ENCODE data around the gene MPG. TPM values are rescaled to one million over a fixed set of nuclear protein-coding genes. Genes with fewer than 3 reads are reported as not detected.

Gene MPG
- total RNA-seq, 2 experiments from 2014 or later: 58.1 to 119 TPM

- Histone ChIP-seq H2AFZ (ENCODE audit: low read length) (no peak overlapping the region), H3K9me2 (ENCODE audit: insufficient read depth, low read length) (no peaks in the 10 kb centered on the region), H3K4me2 (ENCODE audit: low read length) (no peak overlapping the region), H3K27ac (ENCODE audit: low read depth, low read length, poor library complexity, severe bottlenecking) (no peak overlapping the region), H3K79me2 (ENCODE audit: insufficient read depth, low read depth, low read length) (no peaks in the 10 kb centered on the region), H4K20me1 (ENCODE audit: insufficient read depth, low read length) (no peaks in the 10 kb centered on the region), H3K9me3 (ENCODE audit: low read length) (no peaks in the 10 kb centered on the region), H3K4me1 (ENCODE audit: insufficient read depth, low read length, poor library complexity, severe bottlenecking) (peaks cover 17% of the 10 kb centered on the region), H3K36me3 (ENCODE audit: insufficient read depth, low read length) (peaks cover 52% of the 10 kb centered on the region), H3K4me3 (ENCODE audit: low read depth, low read length, poor library complexity, severe bottlenecking) (no peak overlapping the region)
- intact Hi-C loops (cut with micrococcal nuclease; ENCODE audit: unreplicated experiment): no loop called here
- TF ChIP-seq EZH2phosphoT487 (IDR thresholded peaks at IDR 0.05; ENCODE audit: borderline replicate concordance, low read depth, low read length) (no peak), CTCF (conservative IDR thresholded peaks at IDR 0.05; ENCODE audit: low read length) (no peak)
- POLR2A ChIA-PET: no interaction called here
- BruUV-seq (replicated peaks): no TSS peak
- CTCF ChIA-PET (ENCODE audit: unreplicated experiment): no interaction called here
- no peak for DNase-seq (ENCODE audit: low spot score)
Measured at GRCh38 chr16:33877-34647, 44.0 kb upstream of the MPG start.

GRCh38 chr16:34648-34987 is 43.4 kb upstream of the MPG start:
- Histone ChIP-seq H4K20me1 (ENCODE audit: insufficient read depth, low read length) (no peaks in the 10 kb centered on the region), H2AFZ (ENCODE audit: low read length) (no peak overlapping the region), H3K79me2 (ENCODE audit: insufficient read depth, low read depth, low read length) (no peaks in the 10 kb centered on the region), H3K4me3 (ENCODE audit: low read depth, low read length, poor library complexity, severe bottlenecking) (no peak overlapping the region), H3K27ac (ENCODE audit: low read depth, low read length, poor library complexity, severe bottlenecking) (peak overlapping the region; percentile 21), H3K9me2 (ENCODE audit: insufficient read depth, low read length) (no peaks in the 10 kb centered on the region), H3K4me1 (ENCODE audit: insufficient read depth, low read length, poor library complexity, severe bottlenecking) (peaks cover 22% of the 10 kb centered on the region), H3K9me3 (ENCODE audit: low read length) (no peaks in the 10 kb centered on the region), H3K36me3 (ENCODE audit: insufficient read depth, low read length) (peaks cover 58% of the 10 kb centered on the region), H3K4me2 (ENCODE audit: low read length) (no peak overlapping the region)
- no TSS peak for BruUV-seq (replicated peaks)
- no peak for TF ChIP-seq CTCF (conservative IDR thresholded peaks at IDR 0.05; ENCODE audit: low read length)
- TF ChIP-seq EZH2phosphoT487 (IDR thresholded peaks at IDR 0.05; ENCODE audit: borderline replicate concordance, low read depth, low read length): no peak
- POLR2A ChIA-PET: no interaction called here
- no peak for DNase-seq (ENCODE audit: low spot score)
- intact Hi-C loops (cut with micrococcal nuclease; ENCODE audit: unreplicated experiment): no loop called here
- CTCF ChIA-PET (ENCODE audit: unreplicated experiment): no interaction called here

GRCh38 chr16:35011-35677 is 42.9 kb upstream of the MPG start:
- H4K20me1 ChIP-seq (ENCODE audit: insufficient read depth, low read length): no peaks in the 10 kb centered on the region
- peak; percentile 37 for DNase-seq (ENCODE audit: low spot score)

More at GRCh38 chr16:35011-35677, 42.9 kb upstream of the MPG start:
- Histone ChIP-seq H3K4me2 (ENCODE audit: low read length) (no peak overlapping the region), H2AFZ (ENCODE audit: low read length) (no peak overlapping the region), H3K4me1 (ENCODE audit: insufficient read depth, low read length, poor library complexity, severe bottlenecking) (peaks cover 28% of the 10 kb centered on the region), H3K27ac (ENCODE audit: low read depth, low read length, poor library complexity, severe bottlenecking) (peak overlapping the region; percentile 21), H3K9me2 (ENCODE audit: insufficient read depth, low read length) (no peaks in the 10 kb centered on the region), H3K36me3 (ENCODE audit: insufficient read depth, low read length) (peaks cover 62% of the 10 kb centered on the region), H3K4me3 (ENCODE audit: low read depth, low read length, poor library complexity, severe bottlenecking) (no peak overlapping the region), H3K9me3 (ENCODE audit: low read length) (no peaks in the 10 kb centered on the region), H3K79me2 (ENCODE audit: insufficient read depth, low read depth, low read length) (peaks cover 5% of the 10 kb centered on the region; the same call in 1 of the 2 replicates)
- BruUV-seq (replicated peaks): no TSS peak
- CTCF ChIA-PET (ENCODE audit: unreplicated experiment): no interaction called here
- TF ChIP-seq EZH2phosphoT487 (IDR thresholded peaks at IDR 0.05; ENCODE audit: borderline replicate concordance, low read depth, low read length): no peak
- TF ChIP-seq CTCF (conservative IDR thresholded peaks at IDR 0.05; ENCODE audit: low read length): no peak
- POLR2A ChIA-PET: no interaction called here
- intact Hi-C loops (cut with micrococcal nuclease; ENCODE audit: unreplicated experiment): no loop called here
